Hepatocyte (in vitro differentiated cells): ENCODE measurements around the gene SLC12A4.

Experiments
- EZH2 ChIP-seq: fragments of 200-600 bp; sonication (generic); IDR thresholded peaks from 2 replicates; pipeline ENCODE4 v1.6.1; 2016; ENCODE audit warnings: antibody characterized with exemption, mild to moderate bottlenecking, borderline replicate concordance
- EZH2phosphoT487 ChIP-seq: fragments of 200-600 bp; sonication (generic); IDR thresholded peaks from one replicate; pipeline ENCODE4 v1.6.1; 2018; ENCODE audit warnings: antibody characterized with exemption, mild to moderate bottlenecking, low read depth, moderate library complexity; ENCODE audit not compliant: unreplicated experiment, severe bottlenecking
- TF ChIP-seq, protein P1 (sequence below): fragments of 200-600 bp; sonication (generic); IDR thresholded peaks from 2 replicates; pipeline ENCODE4 v1.5.1; 2016; ENCODE audit warnings: antibody characterized with exemption, mild to moderate bottlenecking; ENCODE audit not compliant: poor library complexity

GRCh38 chr16:67907397-67908180, 60.8 kb downstream of the SLC12A4 start:
- TF ChIP-seq, protein P1, sequence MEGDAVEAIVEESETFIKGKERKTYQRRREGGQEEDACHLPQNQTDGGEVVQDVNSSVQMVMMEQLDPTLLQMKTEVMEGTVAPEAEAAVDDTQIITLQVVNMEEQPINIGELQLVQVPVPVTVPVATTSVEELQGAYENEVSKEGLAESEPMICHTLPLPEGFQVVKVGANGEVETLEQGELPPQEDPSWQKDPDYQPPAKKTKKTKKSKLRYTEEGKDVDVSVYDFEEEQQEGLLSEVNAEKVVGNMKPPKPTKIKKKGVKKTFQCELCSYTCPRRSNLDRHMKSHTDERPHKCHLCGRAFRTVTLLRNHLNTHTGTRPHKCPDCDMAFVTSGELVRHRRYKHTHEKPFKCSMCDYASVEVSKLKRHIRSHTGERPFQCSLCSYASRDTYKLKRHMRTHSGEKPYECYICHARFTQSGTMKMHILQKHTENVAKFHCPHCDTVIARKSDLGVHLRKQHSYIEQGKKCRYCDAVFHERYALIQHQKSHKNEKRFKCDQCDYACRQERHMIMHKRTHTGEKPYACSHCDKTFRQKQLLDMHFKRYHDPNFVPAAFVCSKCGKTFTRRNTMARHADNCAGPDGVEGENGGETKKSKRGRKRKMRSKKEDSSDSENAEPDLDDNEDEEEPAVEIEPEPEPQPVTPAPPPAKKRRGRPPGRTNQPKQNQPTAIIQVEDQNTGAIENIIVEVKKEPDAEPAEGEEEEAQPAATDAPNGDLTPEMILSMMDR = no peak
- no peak for TF ChIP-seq EZH2phosphoT487
- no peak for TF ChIP-seq EZH2
